OCI-LY1 (cell line): ENCODE results near the gene TMEM266.

Experiments
- CTCF ChIP-seq: fragments of 200-600 bp; sonication (generic), shearing (Covaris generic); IDR thresholded peaks from 2 replicates; pipeline ENCODE4 v1.5.1; 2017; ENCODE audit warnings: mild to moderate bottlenecking, antibody characterized with exemption, low read length, moderate library complexity, mixed read lengths
- EZH2 ChIP-seq: fragments of 200-600 bp; sonication (generic), shearing (Covaris generic); IDR thresholded peaks from 2 replicates; pipeline ENCODE4 v1.8.0; 2017; ENCODE audit warnings: borderline replicate concordance, mixed run types, mild to moderate bottlenecking, antibody characterized with exemption, low read length, moderate library complexity, mixed read lengths

DNA sequence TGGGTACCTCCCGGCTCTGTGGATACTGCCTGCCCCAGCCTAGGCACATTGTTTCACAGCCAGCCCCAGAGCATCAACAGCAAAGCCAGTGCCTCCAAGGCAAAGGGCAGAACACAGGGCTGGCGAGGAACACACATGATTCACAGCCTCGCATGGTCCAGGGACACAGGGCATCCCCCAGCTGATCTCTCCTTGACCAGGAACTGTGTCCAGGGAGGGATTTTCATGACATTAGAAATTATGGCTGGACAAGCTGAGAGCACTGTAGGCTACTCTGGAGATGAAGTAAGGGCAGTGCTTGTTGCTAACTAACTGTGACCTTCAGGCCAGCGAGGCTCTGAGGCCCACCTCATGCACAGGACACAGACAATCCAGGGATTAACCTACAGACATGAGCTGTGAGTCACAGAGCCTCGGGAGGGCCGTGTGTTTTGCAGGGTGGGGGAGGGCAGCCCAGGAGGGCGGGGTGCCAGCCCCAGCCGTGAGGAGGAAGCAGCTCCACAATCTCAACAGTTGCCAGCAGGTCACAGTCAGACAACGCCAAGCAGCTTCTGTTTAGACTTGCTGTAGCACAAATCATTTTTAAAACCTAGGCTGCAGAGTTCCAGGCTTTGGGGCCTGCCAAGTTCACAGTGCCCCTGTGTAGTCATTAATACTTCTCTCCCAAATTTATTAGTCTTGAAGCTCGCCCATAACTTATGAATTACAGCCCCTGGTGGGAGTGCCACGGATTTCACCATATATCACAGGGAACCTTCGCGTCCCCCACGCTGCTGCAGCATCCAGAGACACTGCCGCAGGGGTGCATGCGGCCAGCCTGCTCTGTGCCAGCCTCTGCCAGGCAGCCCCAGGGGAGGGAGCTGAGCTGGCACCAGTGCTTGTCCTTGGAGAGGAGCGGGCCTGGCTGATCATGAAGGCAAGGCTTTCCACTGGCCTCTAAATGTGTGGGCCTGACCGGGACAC is 136.8 kb downstream of the TMEM266 start:
- TF ChIP-seq CTCF: no peak
- TF ChIP-seq EZH2: no peak
